HCT116 (cell line): ENCODE data around the gene ARL2. TPM values are rescaled to one million over a fixed set of nuclear protein-coding genes. Genes with fewer than 3 reads are reported as not detected.

Experiments used
- ATAC-seq: fragments of 200-7000 bp; cut with Tn5 transposase; 2 replicates; pipeline ENCODE4 v1.9.1; 2020; ENCODE audit warnings: mild to moderate bottlenecking, moderate library complexity
- BruUV-seq: library from RNA; stranded (reverse); fragments of 400-500 nt; replicated peaks from 2 replicates; lab custom pipeline; 2021; lab: Mats Ljungman, UMichigan
- CTCF ChIA-PET: fragments of 300-600 bp; sonication (Branson Sonifier 250); formaldehyde crosslinking; loops from one replicate; lab custom pipeline; 2021; ENCODE audit warnings: antibody characterized with exemption; lab: Charles Lee
- POLR2A ChIA-PET: fragments of 300-600, 350-600 bp; sonication (Branson Sonifier 250); formaldehyde crosslinking; loops from one replicate; lab custom pipeline; 2021; ENCODE audit warnings: antibody characterized with exemption; lab: Charles Lee
- RAD21 ChIA-PET, 2 experiments: fragments of 300-600 bp; sonication (Branson Sonifier 250); formaldehyde crosslinking; loops; one replicate each; lab custom pipeline; 2023; ENCODE audit warnings: low total read pairs in 2 of 2; ENCODE audit not compliant: uncharacterized antibody in 2 of 2, unreplicated experiment in 2 of 2, low non-redundant PET in 1 of 2; lab: Charles Lee
- DNase-seq: peaks from one replicate; pipeline ENCODE4 v3.0.0-alpha.2; 2010; ENCODE audit warnings: low read depth, low spot score
- H2AFZ ChIP-seq: fragments of 200-600 bp; shearing (Covaris generic), sonication (generic); 2 replicates; pipeline ENCODE4 v1.6.1; 2017; ENCODE audit warnings: low read depth, mixed run types, mixed read lengths, antibody characterized with exemption, low read length; ENCODE audit not compliant: poor library complexity, severe bottlenecking
- H3K27ac ChIP-seq: 2 replicates; pipeline ENCODE4 v1.5.1; 2012; ENCODE audit warnings: low read depth, low read length
- H3K27me3 ChIP-seq: fragments of 200-600 bp; sonication (generic); 2 replicates; pipeline ENCODE4 v1.6.1; 2016; ENCODE audit warnings: mixed run types, low read length, mixed read lengths; ENCODE audit not compliant: insufficient read depth
- H3K36me3 ChIP-seq, 2 experiments: fragments of 200-500 bp in 1 of 2; fragments of 200-600 bp in 1 of 2; sonication (Bioruptor generic) in 1 of 2; sonication (generic) in 1 of 2; 2 replicates each; pipeline versions ENCODE4 v1.5.1 to v1.6.1; 2014 to 2016; ENCODE audit warnings: low read length in 2 of 2, inconsistent platforms in 1 of 2, mixed read lengths in 1 of 2, mixed run types in 1 of 2; ENCODE audit not compliant: insufficient read depth in 2 of 2, control insufficient read depth in 1 of 2
- H3K4me1 ChIP-seq, 2 experiments: fragments of 200-600 bp in 1 of 2; sonication (generic) in 1 of 2; 2 replicates each; pipeline versions ENCODE4 v1.5.1 to v1.6.1; 2012 to 2017; ENCODE audit warnings: low read length in 2 of 2, inconsistent platforms in 1 of 2, mild to moderate bottlenecking in 1 of 2, mixed read lengths in 1 of 2, mixed run types in 1 of 2, moderate library complexity in 1 of 2; ENCODE audit not compliant: insufficient read depth in 2 of 2, control insufficient read depth in 1 of 2
- H3K4me2 ChIP-seq: fragments of 200-600 bp; sonication (generic); 2 replicates; pipeline ENCODE4 v1.6.1; 2017; ENCODE audit warnings: mixed run types, low read length, mixed read lengths
- H3K4me3 ChIP-seq, 2 experiments: fragments of 200-600 bp in 1 of 2; sonication (generic) in 1 of 2; replicated peaks in 1 of 2; 2 replicates each; pipeline ENCODE4 v1.5.1; 2011 to 2016; ENCODE audit warnings: low read length in 2 of 2, control low read depth in 1 of 2, low read depth in 1 of 2, mild to moderate bottlenecking in 1 of 2, mixed read lengths in 1 of 2, mixed run types in 1 of 2
- H3K79me2 ChIP-seq: fragments of 200-600 bp; sonication (generic); 2 replicates; pipeline ENCODE4 v1.6.1; 2017; ENCODE audit warnings: mild to moderate bottlenecking, mixed run types, low read length, moderate library complexity, mixed read lengths; ENCODE audit not compliant: insufficient read depth
- H3K9ac ChIP-seq: fragments of 200-600 bp; sonication (generic); 2 replicates; pipeline ENCODE4 v1.6.1; 2016; ENCODE audit warnings: low read length, mixed read lengths
- H3K9me2 ChIP-seq: fragments of 200-600 bp; sonication (generic), shearing (Covaris generic); 2 replicates; pipeline ENCODE4 v1.6.1; 2017; ENCODE audit warnings: mixed run types, mild to moderate bottlenecking, moderate library complexity; ENCODE audit not compliant: insufficient read depth
- H3K9me3 ChIP-seq, 2 experiments: fragments of 200-500 bp in 1 of 2; fragments of 200-600 bp in 1 of 2; sonication (Bioruptor generic) in 1 of 2; sonication (generic) in 1 of 2; 2 replicates each; pipeline ENCODE4 v1.6.1; 2014 to 2017; ENCODE audit warnings: low read length in 2 of 2, mixed read lengths in 2 of 2, inconsistent platforms in 1 of 2, low read depth in 1 of 2, mild to moderate bottlenecking in 1 of 2, mixed run types in 1 of 2, moderate library complexity in 1 of 2; ENCODE audit not compliant: control insufficient read depth in 1 of 2, insufficient read depth in 1 of 2
- H4K20me1 ChIP-seq: fragments of 200-600 bp; sonication (generic), shearing (Covaris generic); 2 replicates; pipeline ENCODE4 v1.6.1; 2017; ENCODE audit warnings: mixed run types, mild to moderate bottlenecking, moderate library complexity; ENCODE audit not compliant: insufficient read depth
- CBX3 ChIP-seq: IDR thresholded peaks from 2 replicates; pipeline ENCODE4 v1.6.1; 2012; ENCODE audit warnings: low read depth
- CEBPB ChIP-seq: IDR thresholded peaks from 2 replicates; pipeline ENCODE4 v1.6.1; 2012; ENCODE audit warnings: low read depth
- EGR1 ChIP-seq: IDR thresholded peaks from 2 replicates; pipeline ENCODE4 v1.6.1; 2012; ENCODE audit warnings: low read depth
- ELF1 ChIP-seq: IDR thresholded peaks from 2 replicates; pipeline ENCODE4 v1.6.1; 2012; ENCODE audit warnings: low read depth, borderline replicate concordance
- EZH2phosphoT487 ChIP-seq: fragments of 200-600 bp; IDR thresholded peaks from 2 replicates; pipeline ENCODE4 v1.6.1; 2018; ENCODE audit warnings: antibody characterized with exemption, borderline replicate concordance
- JUND ChIP-seq: IDR thresholded peaks from 2 replicates; pipeline ENCODE4 v1.6.1; 2012
- POLR2AphosphoS5 ChIP-seq: IDR thresholded peaks from 2 replicates; pipeline ENCODE4 v1.6.1; 2011; ENCODE audit warnings: mild to moderate bottlenecking, low read depth, low read length, moderate library complexity
- RAD21 ChIP-seq: IDR thresholded peaks from 2 replicates; pipeline ENCODE4 v1.6.1; 2012; ENCODE audit warnings: low read depth, mild to moderate bottlenecking
- SP1 ChIP-seq: IDR thresholded peaks from 2 replicates; pipeline ENCODE4 v1.6.1; 2012; ENCODE audit warnings: low read depth
- SRF ChIP-seq: IDR thresholded peaks from 2 replicates; pipeline ENCODE4 v1.6.1; 2012; ENCODE audit warnings: low read depth
- TCF7L2 ChIP-seq: IDR thresholded peaks from 2 replicates; pipeline ENCODE4 v1.7.0; 2011; ENCODE audit warnings: borderline replicate concordance, inconsistent platforms; ENCODE audit not compliant: insufficient read depth, insufficient read length; ENCODE audit errors: extremely low read depth
- ZFX ChIP-seq: fragments of 450-650 bp; IDR thresholded peaks from 2 replicates; pipeline ENCODE4 v1.6.1; 2017
- ZNF274 ChIP-seq: fragments of 200-500 bp; sonication (Bioruptor generic); IDR thresholded peaks from 2 replicates; pipeline ENCODE4 v1.6.1; 2014; ENCODE audit warnings: mild to moderate bottlenecking, low read depth, low read length, inconsistent platforms
- intact Hi-C: fragments of 100-400 bp; cut with micrococcal nuclease; formaldehyde crosslinking; loops from 2 replicates; pipeline ENCODE4 v1.10.0; 2022
- total RNA-seq: library from RNA; stranded (reverse); gene quantifications from one replicate; pipeline ENCODE4 v1.2.1, GENCODE V29; 2021; ENCODE audit not compliant: unreplicated experiment
- TF ChIP-seq, protein P1 (sequence below), 3 experiments: fragments of 200-600 bp in 1 of 3; sonication (generic) in 1 of 3; IDR thresholded peaks in 2 of 3; conservative IDR thresholded peaks in 1 of 3; 2 replicates each; pipeline ENCODE4 v1.5.1; 2012 to 2017; ENCODE audit warnings: low read depth in 2 of 3, low read length in 2 of 3, antibody characterized with exemption in 1 of 3, borderline replicate concordance in 1 of 3, control low read depth in 1 of 3, mild to moderate bottlenecking in 1 of 3, mixed read lengths in 1 of 3, mixed run types in 1 of 3, moderate library complexity in 1 of 3; ENCODE audit not compliant: insufficient read depth in 1 of 3
- TF ChIP-seq, protein P2 (sequence below): IDR thresholded peaks from 2 replicates; pipeline ENCODE4 v1.6.1; 2011; ENCODE audit warnings: mild to moderate bottlenecking, low read length, moderate library complexity; ENCODE audit not compliant: insufficient replicate concordance; ENCODE audit errors: extremely low read depth
- TF ChIP-seq, protein P3 (sequence below): IDR thresholded peaks from 2 replicates; pipeline ENCODE4 v1.6.1; 2012
- TF ChIP-seq, protein P4 (sequence below): IDR thresholded peaks from 2 replicates; pipeline ENCODE4 v1.6.1; 2012; ENCODE audit warnings: low read depth
- TF ChIP-seq, protein P5 (sequence below): IDR thresholded peaks from 2 replicates; pipeline ENCODE4 v1.6.1; 2012

ARL2 gene
- total RNA-seq, 1 experiment from 2014 or later, result 68.7 TPM

DNA sequence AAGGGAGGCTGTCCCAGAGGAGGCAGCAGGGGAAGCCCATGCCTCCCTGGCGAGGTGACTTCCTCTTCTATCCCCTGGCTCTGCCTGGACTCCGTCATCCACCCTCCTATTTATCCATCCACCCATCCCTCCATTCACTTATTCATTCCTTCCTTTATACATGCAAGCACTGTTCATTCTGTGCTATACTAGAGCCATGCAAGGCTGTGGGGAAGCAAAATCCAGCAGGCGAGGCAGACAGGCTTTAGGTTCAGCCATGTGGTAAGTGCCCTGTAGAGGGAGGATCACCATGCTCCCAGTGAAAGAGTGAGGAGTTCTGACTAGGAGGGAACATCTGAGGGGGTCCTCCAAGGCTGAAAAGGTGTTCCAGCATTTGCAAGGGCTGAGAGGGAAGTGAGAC lies 45.6 kb downstream of the ARL2 start:
- Histone ChIP-seq H3K4me2 (no peak overlapping the region), H4K20me1 (no peaks in the 10 kb centered on the region), H3K27me3 (no peaks in the 10 kb centered on the region), H3K9ac (no peak overlapping the region), H3K36me3 (no peaks in the 10 kb centered on the region), H3K27ac (no peak overlapping the region), H3K4me1 (no peaks in the 10 kb centered on the region), H2AFZ (no peak overlapping the region), H3K79me2 (no peaks in the 10 kb centered on the region), H3K9me3 (no peaks in the 10 kb centered on the region), H3K9me2 (no peaks in the 10 kb centered on the region), H3K4me3 (no peak overlapping the region)
- ChIA-PET POLR2A (no interaction called here), CTCF (no interaction called here), RAD21 (no interaction called here)
- no TSS peak for BruUV-seq
- ATAC-seq (no peak), DNase-seq (no peak)
- intact Hi-C loops, result no loop called here
- TF ChIP-seq POLR2AphosphoS5 (no peak), ZNF274 (no peak), CBX3 (no peak), RAD21 (no peak), EZH2phosphoT487 (no peak), EGR1 (no peak), ELF1 (no peak), JUND (no peak), SRF (no peak), TCF7L2 (no peak), SP1 (no peak), CEBPB (no peak), ZFX (no peak)
- TF ChIP-seq, protein P1, sequence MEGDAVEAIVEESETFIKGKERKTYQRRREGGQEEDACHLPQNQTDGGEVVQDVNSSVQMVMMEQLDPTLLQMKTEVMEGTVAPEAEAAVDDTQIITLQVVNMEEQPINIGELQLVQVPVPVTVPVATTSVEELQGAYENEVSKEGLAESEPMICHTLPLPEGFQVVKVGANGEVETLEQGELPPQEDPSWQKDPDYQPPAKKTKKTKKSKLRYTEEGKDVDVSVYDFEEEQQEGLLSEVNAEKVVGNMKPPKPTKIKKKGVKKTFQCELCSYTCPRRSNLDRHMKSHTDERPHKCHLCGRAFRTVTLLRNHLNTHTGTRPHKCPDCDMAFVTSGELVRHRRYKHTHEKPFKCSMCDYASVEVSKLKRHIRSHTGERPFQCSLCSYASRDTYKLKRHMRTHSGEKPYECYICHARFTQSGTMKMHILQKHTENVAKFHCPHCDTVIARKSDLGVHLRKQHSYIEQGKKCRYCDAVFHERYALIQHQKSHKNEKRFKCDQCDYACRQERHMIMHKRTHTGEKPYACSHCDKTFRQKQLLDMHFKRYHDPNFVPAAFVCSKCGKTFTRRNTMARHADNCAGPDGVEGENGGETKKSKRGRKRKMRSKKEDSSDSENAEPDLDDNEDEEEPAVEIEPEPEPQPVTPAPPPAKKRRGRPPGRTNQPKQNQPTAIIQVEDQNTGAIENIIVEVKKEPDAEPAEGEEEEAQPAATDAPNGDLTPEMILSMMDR (IDR thresholded peaks at IDR 0.05 in 2 of 3, conservative IDR thresholded peaks at IDR 0.05 in 1 of 3; ENCODE audit: borderline replicate concordance in 1 of 3, insufficient read depth in 1 of 3, low read depth in 2 of 3, low read length in 2 of 3), result no peak
- TF ChIP-seq, protein P2, sequence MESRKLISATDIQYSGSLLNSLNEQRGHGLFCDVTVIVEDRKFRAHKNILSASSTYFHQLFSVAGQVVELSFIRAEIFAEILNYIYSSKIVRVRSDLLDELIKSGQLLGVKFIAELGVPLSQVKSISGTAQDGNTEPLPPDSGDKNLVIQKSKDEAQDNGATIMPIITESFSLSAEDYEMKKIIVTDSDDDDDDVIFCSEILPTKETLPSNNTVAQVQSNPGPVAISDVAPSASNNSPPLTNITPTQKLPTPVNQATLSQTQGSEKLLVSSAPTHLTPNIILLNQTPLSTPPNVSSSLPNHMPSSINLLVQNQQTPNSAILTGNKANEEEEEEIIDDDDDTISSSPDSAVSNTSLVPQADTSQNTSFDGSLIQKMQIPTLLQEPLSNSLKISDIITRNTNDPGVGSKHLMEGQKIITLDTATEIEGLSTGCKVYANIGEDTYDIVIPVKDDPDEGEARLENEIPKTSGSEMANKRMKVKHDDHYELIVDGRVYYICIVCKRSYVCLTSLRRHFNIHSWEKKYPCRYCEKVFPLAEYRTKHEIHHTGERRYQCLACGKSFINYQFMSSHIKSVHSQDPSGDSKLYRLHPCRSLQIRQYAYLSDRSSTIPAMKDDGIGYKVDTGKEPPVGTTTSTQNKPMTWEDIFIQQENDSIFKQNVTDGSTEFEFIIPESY, result no peak
- TF ChIP-seq, protein P3, sequence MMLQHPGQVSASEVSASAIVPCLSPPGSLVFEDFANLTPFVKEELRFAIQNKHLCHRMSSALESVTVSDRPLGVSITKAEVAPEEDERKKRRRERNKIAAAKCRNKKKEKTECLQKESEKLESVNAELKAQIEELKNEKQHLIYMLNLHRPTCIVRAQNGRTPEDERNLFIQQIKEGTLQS, result no peak
- TF ChIP-seq, protein P4, sequence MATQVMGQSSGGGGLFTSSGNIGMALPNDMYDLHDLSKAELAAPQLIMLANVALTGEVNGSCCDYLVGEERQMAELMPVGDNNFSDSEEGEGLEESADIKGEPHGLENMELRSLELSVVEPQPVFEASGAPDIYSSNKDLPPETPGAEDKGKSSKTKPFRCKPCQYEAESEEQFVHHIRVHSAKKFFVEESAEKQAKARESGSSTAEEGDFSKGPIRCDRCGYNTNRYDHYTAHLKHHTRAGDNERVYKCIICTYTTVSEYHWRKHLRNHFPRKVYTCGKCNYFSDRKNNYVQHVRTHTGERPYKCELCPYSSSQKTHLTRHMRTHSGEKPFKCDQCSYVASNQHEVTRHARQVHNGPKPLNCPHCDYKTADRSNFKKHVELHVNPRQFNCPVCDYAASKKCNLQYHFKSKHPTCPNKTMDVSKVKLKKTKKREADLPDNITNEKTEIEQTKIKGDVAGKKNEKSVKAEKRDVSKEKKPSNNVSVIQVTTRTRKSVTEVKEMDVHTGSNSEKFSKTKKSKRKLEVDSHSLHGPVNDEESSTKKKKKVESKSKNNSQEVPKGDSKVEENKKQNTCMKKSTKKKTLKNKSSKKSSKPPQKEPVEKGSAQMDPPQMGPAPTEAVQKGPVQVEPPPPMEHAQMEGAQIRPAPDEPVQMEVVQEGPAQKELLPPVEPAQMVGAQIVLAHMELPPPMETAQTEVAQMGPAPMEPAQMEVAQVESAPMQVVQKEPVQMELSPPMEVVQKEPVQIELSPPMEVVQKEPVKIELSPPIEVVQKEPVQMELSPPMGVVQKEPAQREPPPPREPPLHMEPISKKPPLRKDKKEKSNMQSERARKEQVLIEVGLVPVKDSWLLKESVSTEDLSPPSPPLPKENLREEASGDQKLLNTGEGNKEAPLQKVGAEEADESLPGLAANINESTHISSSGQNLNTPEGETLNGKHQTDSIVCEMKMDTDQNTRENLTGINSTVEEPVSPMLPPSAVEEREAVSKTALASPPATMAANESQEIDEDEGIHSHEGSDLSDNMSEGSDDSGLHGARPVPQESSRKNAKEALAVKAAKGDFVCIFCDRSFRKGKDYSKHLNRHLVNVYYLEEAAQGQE, result no peak
- TF ChIP-seq, protein P5, sequence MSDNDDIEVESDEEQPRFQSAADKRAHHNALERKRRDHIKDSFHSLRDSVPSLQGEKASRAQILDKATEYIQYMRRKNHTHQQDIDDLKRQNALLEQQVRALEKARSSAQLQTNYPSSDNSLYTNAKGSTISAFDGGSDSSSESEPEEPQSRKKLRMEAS, result no peak
